ENCODE data around the gene SLC25A42. TPM values are rescaled to one million over a fixed set of nuclear protein-coding genes. Genes with fewer than 3 reads are reported as not detected.

The SLC25A42 gene
- total and polyA plus RNA-seq, 2 of the 13 experiments (the other 11 are each of a cell fraction or from before 2014, with no cell fraction given) = 12.8 to 18.3 TPM

GRCh38 chr19:19025861-19026260 lies 37.9 kb upstream of the SLC25A42 start:
- ChIA-PET POLR2A (no interaction called here), CTCF (ENCODE audit: low intra/inter-chr PET ratio, low total read pairs) (no interaction called here)
- peaks cover 9% of the 10 kb centered on the region; the same call in 1 of the 2 replicates for H4K20me1 ChIP-seq (ENCODE audit: insufficient read depth, low read length)
- no peaks in the 10 kb centered on the region for H3K27me3 ChIP-seq (ENCODE audit: control insufficient read depth in 1 of 2, insufficient read depth in 2 of 2, low read length in 2 of 2)
- no peak overlapping the region for H3K4me2 ChIP-seq (ENCODE audit: low read depth, low read length)
- no peak for FAIRE-seq
- no peaks in the 10 kb centered on the region for H3K9me3 ChIP-seq (ENCODE audit: low read length)
- H3K4me1 ChIP-seq (ENCODE audit: insufficient read depth, low read length) = peaks cover 54% of the 10 kb centered on the region
- peaks cover 21 to 70% of the 10 kb centered on the region in 2 experiments for H3K36me3 ChIP-seq (replicated peaks in 1 of 2; ENCODE audit: control insufficient read depth in 1 of 2, insufficient read depth in 2 of 2, low read length in 2 of 2)
- no peak overlapping the region for H2AFZ ChIP-seq (ENCODE audit: low read length)
- no peak for ATAC-seq
- intact Hi-C loops (cut with micrococcal nuclease; ENCODE audit: unreplicated experiment) (loop anchor here (2.0 kb wide), 1 partner anchor 19 kb away; no protein-coding TSS in a partner anchor), in situ Hi-C loops (cut with HindIII; ENCODE audit: extremely low pct_ligation_motif_present, low pct_unique_long_range_greater_than_20kb) (no loop called here)
- no peak overlapping the region for H3K27ac ChIP-seq (ENCODE audit: extremely low read length, insufficient read depth, low read length)
- H3K4me3 ChIP-seq (replicated peaks in 1 of 3; ENCODE audit: insufficient read depth in 1 of 3, low read depth in 2 of 3, low read length in 3 of 3) = no peak overlapping the region
- peaks cover 20% of the 10 kb centered on the region for H3K79me2 ChIP-seq (ENCODE audit: insufficient read depth, low read length)
- WGBS (ENCODE audit: low lambda C conversion rate) = 96% methylated on average over 11 of the region's 11 CpGs
- BruUV-seq (replicated peaks) = no TSS peak
- no peak overlapping the region for H3K9ac ChIP-seq (ENCODE audit: insufficient read depth, low read depth, low read length)
- DNase-seq (ENCODE audit: low spot score) = no peak
- TF ChIP-seq NAIF1 (CRISPR knock-in tag; IDR thresholded peaks at IDR 0.05; ENCODE audit: borderline replicate concordance) = no peak
- no peak for TF ChIP-seq KIAA2018 (CRISPR knock-in tag; IDR thresholded peaks at IDR 0.05; ENCODE audit: borderline replicate concordance)
- no peak for TF ChIP-seq DBP (CRISPR knock-in tag; IDR thresholded peaks at IDR 0.05; ENCODE audit: not compliant biosample characterization)
- no peak for TF ChIP-seq TOE1 (CRISPR knock-in tag; IDR thresholded peaks at IDR 0.05)
- TF ChIP-seq ZNF280B (CRISPR knock-in tag; IDR thresholded peaks at IDR 0.05; ENCODE audit: borderline replicate concordance) = no peak
- TF ChIP-seq ZBTB25 (CRISPR knock-in tag; IDR thresholded peaks at IDR 0.05) = no peak
- TF ChIP-seq IRF9 (CRISPR knock-in tag; IDR thresholded peaks at IDR 0.05; ENCODE audit: borderline replicate concordance) = no peak
- no peak for TF ChIP-seq FOXJ3 (CRISPR knock-in tag; IDR thresholded peaks at IDR 0.05; ENCODE audit: borderline replicate concordance)
- no peak for TF ChIP-seq ZNF530 (CRISPR knock-in tag; IDR thresholded peaks at IDR 0.05; ENCODE audit: low read depth)

Data from HepG2 (cell line).